GM12801 (cell line): ENCODE results near the gene AOC1.

Experiments used
- TF ChIP-seq, protein P1 (sequence below): IDR thresholded peaks from one replicate; pipeline ENCODE4 v1.5.1; 2011; ENCODE audit warnings: control low read depth; ENCODE audit not compliant: insufficient read length; ENCODE audit errors: extremely low read depth

Gene AOC1

GRCh38 chr7:150852371-150852905, at the start of gene AOC1:
Gene AOC1, plus strand, starts transcription at chr7:150852517. Its CDS starts 3,954 bp downstream, at chr7:150856471.
- TF ChIP-seq, protein P1, sequence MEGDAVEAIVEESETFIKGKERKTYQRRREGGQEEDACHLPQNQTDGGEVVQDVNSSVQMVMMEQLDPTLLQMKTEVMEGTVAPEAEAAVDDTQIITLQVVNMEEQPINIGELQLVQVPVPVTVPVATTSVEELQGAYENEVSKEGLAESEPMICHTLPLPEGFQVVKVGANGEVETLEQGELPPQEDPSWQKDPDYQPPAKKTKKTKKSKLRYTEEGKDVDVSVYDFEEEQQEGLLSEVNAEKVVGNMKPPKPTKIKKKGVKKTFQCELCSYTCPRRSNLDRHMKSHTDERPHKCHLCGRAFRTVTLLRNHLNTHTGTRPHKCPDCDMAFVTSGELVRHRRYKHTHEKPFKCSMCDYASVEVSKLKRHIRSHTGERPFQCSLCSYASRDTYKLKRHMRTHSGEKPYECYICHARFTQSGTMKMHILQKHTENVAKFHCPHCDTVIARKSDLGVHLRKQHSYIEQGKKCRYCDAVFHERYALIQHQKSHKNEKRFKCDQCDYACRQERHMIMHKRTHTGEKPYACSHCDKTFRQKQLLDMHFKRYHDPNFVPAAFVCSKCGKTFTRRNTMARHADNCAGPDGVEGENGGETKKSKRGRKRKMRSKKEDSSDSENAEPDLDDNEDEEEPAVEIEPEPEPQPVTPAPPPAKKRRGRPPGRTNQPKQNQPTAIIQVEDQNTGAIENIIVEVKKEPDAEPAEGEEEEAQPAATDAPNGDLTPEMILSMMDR = no peak

- TF ChIP-seq, protein P1 = no peak
Observed at GRCh38 chr7:150803161-150803860, 49.0 kb upstream of the AOC1 start.

- TF ChIP-seq, protein P1 = no peak
Observed at GRCh38 chr7:150804802-150805201, 47.5 kb upstream of the AOC1 start.

- TF ChIP-seq, protein P1 = no peak
Observed at GRCh38 chr7:150805864-150806263, 46.5 kb upstream of the AOC1 start.

GRCh38 chr7:150806454-150806853, 45.9 kb upstream of the AOC1 start:
- TF ChIP-seq, protein P1 = no peak

- TF ChIP-seq, protein P1 = no peak
Observed at GRCh38 chr7:150806863-150807262, 45.5 kb upstream of the AOC1 start.

DNA sequence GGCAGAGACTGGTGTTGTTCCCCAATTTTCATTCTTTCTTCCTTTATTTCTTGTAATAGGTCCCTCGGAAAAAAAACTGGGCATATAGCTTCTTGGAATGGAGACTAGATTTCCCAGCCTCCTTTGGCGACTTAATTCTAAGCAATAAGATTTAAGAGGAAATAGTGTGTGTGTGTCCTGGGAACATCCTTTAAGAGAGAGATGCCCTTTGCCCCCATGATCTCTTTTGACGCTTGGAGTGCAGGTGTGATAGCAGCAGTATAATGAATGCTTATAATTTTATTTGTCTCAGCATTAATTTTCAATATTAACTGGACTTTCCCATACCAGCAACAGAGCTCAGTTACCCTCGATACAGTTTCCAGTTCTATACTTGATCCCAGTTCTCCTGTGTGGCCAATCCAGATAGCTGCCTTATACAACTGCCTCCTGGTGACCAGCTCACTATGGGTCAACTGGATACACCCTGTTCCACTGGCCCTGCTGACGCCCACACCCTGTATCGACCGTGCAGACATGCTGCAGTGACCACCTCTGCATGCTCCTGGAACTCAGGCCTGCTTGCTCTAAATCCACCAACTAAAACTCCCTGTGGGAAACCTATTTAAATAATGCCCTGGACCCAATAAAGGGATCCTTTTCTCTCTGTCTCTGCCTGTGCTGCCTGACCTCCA, 37.9 kb upstream of the AOC1 start:
- TF ChIP-seq, protein P1 = no peak
